HepG2 (cell line): ENCODE measurements around the gene SC5D. TPM values are rescaled to one million over a fixed set of nuclear protein-coding genes. Genes with fewer than 3 reads are reported as not detected.

Experiments used
- ATAC-seq: fragments of 200-7000 bp; cut with Tn5 transposase; 3 replicates; pipeline ENCODE4 v1.9.1; 2020; ENCODE audit warnings: mild to moderate bottlenecking, moderate library complexity
- BruUV-seq: library from RNA; stranded (reverse); fragments of 400-500 nt; replicated peaks from 2 replicates; lab custom pipeline; 2021; lab: Mats Ljungman, UMichigan
- CTCF ChIA-PET: fragments of 300-600 bp; formaldehyde crosslinking; extraction: SDS; loops from one replicate; lab custom pipeline; 2021; ENCODE audit warnings: low total read pairs, inconsistent platforms, low intra/inter-chr PET ratio; lab: Yijun Ruan, JAX
- POLR2A ChIA-PET: fragments of 350-600 bp; sonication (Branson Sonifier 250); formaldehyde crosslinking; loops from one replicate; lab custom pipeline; 2020; ENCODE audit warnings: antibody characterized with exemption, inconsistent platforms; lab: Yijun Ruan, JAX
- DNase-seq: peaks from one replicate; pipeline ENCODE4 v3.0.0-alpha.2; 2015; ENCODE audit warnings: low spot score
- FAIRE-seq: peaks from 3 replicates; lab custom pipeline; 2011; peaks lifted over from hg19 to GRCh38; lab: Jason Lieb, UNC
- H2AFZ ChIP-seq: one replicate; pipeline ENCODE4 v1.6.1; 2011; ENCODE audit warnings: low read length, inconsistent platforms
- H3K27ac ChIP-seq: fragments of 300-600 bp; 3 replicates; pipeline ENCODE4 v1.8.0; 2011; ENCODE audit warnings: mixed run types, mild to moderate bottlenecking, mixed read lengths, low read length, inconsistent platforms; ENCODE audit not compliant: insufficient read depth; ENCODE audit errors: extremely low read length
- H3K27me3 ChIP-seq, 2 experiments: fragments of 200-600 bp in 1 of 2; 2 replicates in 1 of 2; 3 replicates in 1 of 2; pipeline versions ENCODE4 v1.6.0 to v1.8.0; 2011; ENCODE audit warnings: low read length in 2 of 2, mild to moderate bottlenecking in 2 of 2, moderate library complexity in 2 of 2, inconsistent platforms in 1 of 2; ENCODE audit not compliant: insufficient read depth in 2 of 2, control insufficient read depth in 1 of 2
- H3K36me3 ChIP-seq, 2 experiments: fragments of 200-600 bp in 1 of 2; replicated peaks in 1 of 2; 2 replicates in 1 of 2; 3 replicates in 1 of 2; pipeline versions ENCODE4 v1.5.1 to v1.8.0; 2011; ENCODE audit warnings: low read length in 2 of 2, inconsistent platforms in 1 of 2; ENCODE audit not compliant: insufficient read depth in 2 of 2, control insufficient read depth in 1 of 2
- H3K4me1 ChIP-seq: 2 replicates; pipeline ENCODE4 v1.5.1; 2012; ENCODE audit warnings: low read length, inconsistent platforms; ENCODE audit not compliant: insufficient read depth
- H3K4me2 ChIP-seq: 2 replicates; pipeline ENCODE4 v1.6.0; 2011; ENCODE audit warnings: low read depth, low read length, inconsistent platforms
- H3K4me3 ChIP-seq, 3 experiments: fragments of 200-600 bp in 1 of 3; sonication (generic), shearing (Covaris generic) in 1 of 3; replicated peaks in 1 of 3; 2 replicates each; pipeline ENCODE4 v1.5.1; 2011 to 2016; ENCODE audit warnings: low read length in 3 of 3, inconsistent platforms in 2 of 3, low read depth in 2 of 3, mild to moderate bottlenecking in 2 of 3, control low read depth in 1 of 3, mixed read lengths in 1 of 3; ENCODE audit not compliant: insufficient read depth in 1 of 3
- H3K79me2 ChIP-seq: one replicate; pipeline ENCODE4 v1.6.1; 2011; ENCODE audit warnings: low read length, inconsistent platforms; ENCODE audit not compliant: insufficient read depth
- H3K9ac ChIP-seq: 2 replicates; pipeline ENCODE4 v1.6.0; 2011; ENCODE audit warnings: mild to moderate bottlenecking, low read depth, low read length, inconsistent platforms; ENCODE audit not compliant: insufficient read depth
- H3K9me3 ChIP-seq: 2 replicates; pipeline ENCODE4 v1.5.1; 2012; ENCODE audit warnings: mild to moderate bottlenecking, low read length
- H4K20me1 ChIP-seq: 2 replicates; pipeline ENCODE4 v1.6.0; 2011; ENCODE audit warnings: inconsistent platforms, mild to moderate bottlenecking, low read length, moderate library complexity; ENCODE audit not compliant: insufficient read depth
- AHR ChIP-seq: IDR thresholded peaks from 2 replicates; pipeline ENCODE4 v1.6.1; 2018; ENCODE audit warnings: missing genetic modification reagents, missing compliant biosample characterization
- CAMTA2 ChIP-seq: sonication (generic); formaldehyde crosslinking; IDR thresholded peaks from 2 replicates; pipeline ENCODE4 v1.4.0; 2020; ENCODE audit warnings: mild to moderate bottlenecking, missing genetic modification reagents, borderline replicate concordance
- FLYWCH1 ChIP-seq: sonication (generic); formaldehyde crosslinking; IDR thresholded peaks from 2 replicates; pipeline ENCODE4 v1.8.1; 2023; ENCODE audit warnings: mild to moderate bottlenecking, missing genetic modification reagents
- MXI1 ChIP-seq: IDR thresholded peaks from 3 replicates; pipeline ENCODE4 v1.6.1; 2012; ENCODE audit warnings: low read depth, low read length, inconsistent platforms, borderline replicate concordance
- NFE2L1 ChIP-seq: sonication (generic); formaldehyde crosslinking; IDR thresholded peaks from 2 replicates; pipeline ENCODE4 v1.4.0; 2020; ENCODE audit warnings: missing genetic modification reagents, mild to moderate bottlenecking, borderline replicate concordance
- REST ChIP-seq, 2 experiments: IDR thresholded peaks; 2 replicates each; pipeline ENCODE4 v1.6.1; 2011 to 2012; ENCODE audit warnings: low read length in 2 of 2, borderline replicate concordance in 1 of 2, low read depth in 1 of 2, mild to moderate bottlenecking in 1 of 2, moderate library complexity in 1 of 2
- SALL2 ChIP-seq: sonication (generic); formaldehyde crosslinking; IDR thresholded peaks from 2 replicates; pipeline ENCODE4 v1.8.1; 2023; ENCODE audit warnings: mild to moderate bottlenecking, missing genetic modification reagents, inconsistent platforms
- SKI ChIP-seq: fragments of 450-650 bp; IDR thresholded peaks from one replicate; pipeline ENCODE4 v1.6.1; 2018; ENCODE audit warnings: mild to moderate bottlenecking; ENCODE audit not compliant: partially characterized antibody
- SP1 ChIP-seq, 2 experiments: fragments of 450-650 bp in 1 of 2; sonication (generic) in 1 of 2; formaldehyde crosslinking in 1 of 2; IDR thresholded peaks; 2 replicates each; pipeline versions ENCODE4 v1.4.0 to v1.6.1; 2016 to 2020; ENCODE audit warnings: missing genetic modification reagents in 1 of 2
- SYNCRIP ChIP-seq: fragments of 200-400 bp; formaldehyde crosslinking; IDR thresholded peaks from 2 replicates; pipeline ENCODE4 v1.6.1; 2018; ENCODE audit warnings: mild to moderate bottlenecking, low read depth, low read length; ENCODE audit not compliant: insufficient read depth
- ZNF10 ChIP-seq: sonication (generic); formaldehyde crosslinking; IDR thresholded peaks from 2 replicates; pipeline ENCODE4 v1.4.0; 2020; ENCODE audit warnings: mild to moderate bottlenecking, low read depth, missing genetic modification reagents, borderline replicate concordance
- ZNF652 ChIP-seq: IDR thresholded peaks from 2 replicates; pipeline ENCODE4 v1.6.1; 2016; ENCODE audit warnings: low read depth, borderline replicate concordance
- WGBS: methylation state at CpG from one replicate; pipeline ENCODE4 v1.1.6; 2017; ENCODE audit warnings: low lambda C conversion rate; 5-methylcytosine and 5-hydroxymethylcytosine counted together
- in situ Hi-C: cut with HindIII; loops from 2 replicates; pipeline ENCODE4 v1.10.0; 2017; ENCODE audit warnings: low pct_unique_long_range_greater_than_20kb; ENCODE audit not compliant: extremely low pct_ligation_motif_present
- intact Hi-C: fragments of 100-400 bp; cut with micrococcal nuclease; formaldehyde crosslinking; loops from one replicate; pipeline ENCODE4 v1.10.0; 2022; ENCODE audit not compliant: unreplicated experiment
- polyA plus RNA-seq, 8 experiments: library from polyadenylated mRNA; depleted of rRNA in 3 of 8; stranded (reverse) in 7 of 8; unstranded in 1 of 8; fragments of >200 nt; fragmentation: Illumina TruSeq in 4 of 8; extraction: Trizol in 4 of 8; gene quantifications; 2 replicates each; pipeline versions ENCODE4 v1.2.1 to v1.2.3, GENCODE V29; 2011 to 2016; ENCODE audit warnings: low read depth in 4 of 8, missing spikeins in 1 of 8, mixed read lengths in 1 of 8; ENCODE audit not compliant: insufficient read depth in 1 of 8
- total RNA-seq, 5 experiments: library from RNA; depleted of rRNA; stranded (reverse); fragments of >200 nt; fragmentation: Illumina TruSeq; extraction: Trizol; gene quantifications; 2 replicates each; pipeline ENCODE4 v1.2.3, GENCODE V29; 2016; ENCODE audit warnings: low read depth in 1 of 5

The SC5D gene
- total and polyA plus RNA-seq, 2 of the 13 experiments (the other 11 are each of a cell fraction or from before 2014, with no cell fraction given): 84.4 to 155 TPM

- no peaks in the 10 kb centered on the region for H3K9me3 ChIP-seq
- WGBS: 27% methylated on average over 7 of the region's 7 CpGs
- H3K27ac ChIP-seq: no peak overlapping the region
- H2AFZ ChIP-seq: no peak overlapping the region
- H3K4me2 ChIP-seq: no peak overlapping the region
- BruUV-seq: no TSS peak
- no peak overlapping the region for H3K9ac ChIP-seq
- POLR2A ChIA-PET: no interaction called here
- ATAC-seq (no peak), FAIRE-seq (no peak), DNase-seq (no peak)
- H4K20me1 ChIP-seq: no peaks in the 10 kb centered on the region
- intact Hi-C loops (no loop called here), in situ Hi-C loops (no loop called here)
- peaks cover 2 to 12% of the 10 kb centered on the region in 2 experiments; a peak in 3 of 5 replicates for H3K27me3 ChIP-seq
- no peak for TF ChIP-seq SKI
- no peak for TF ChIP-seq CAMTA2 (CRISPR knock-in tag)
- TF ChIP-seq FLYWCH1 (CRISPR knock-in tag): no peak
- no peak for TF ChIP-seq ZNF652 (CRISPR knock-in tag)
- H3K36me3 ChIP-seq: no peaks in the 10 kb centered on the region
- CTCF ChIA-PET: no interaction called here
- H3K4me3 ChIP-seq: no peak overlapping the region
- H3K4me1 ChIP-seq: no peaks in the 10 kb centered on the region
- no peaks in the 10 kb centered on the region for H3K79me2 ChIP-seq
Observed at GRCh38 chr11:121270001-121270678, 22.4 kb upstream of the SC5D start.

- TF ChIP-seq AHR (CRISPR knock-in tag) (no peak), MXI1 (no peak), REST (IDR thresholded peaks at IDR 0.05; ENCODE audit: borderline replicate concordance in 1 of 2, low read depth in 1 of 2, low read length in 2 of 2) (no peak), ZNF10 (CRISPR knock-in tag) (no peak), SALL2 (CRISPR knock-in tag) (no peak), SYNCRIP (no peak), NFE2L1 (CRISPR knock-in tag) (no peak), SP1 (IDR thresholded peaks at IDR 0.05) (no peak), SP1 (CRISPR knock-in tag; IDR thresholded peaks at IDR 0.05) (no peak)
- TF ChIP-seq, all 625 proteins: peak for 0
- Histone ChIP-seq H3K79me2 (no peaks in the 10 kb centered on the region), H3K4me3 (no peak overlapping the region), H3K4me2 (no peak overlapping the region), H3K9me3 (no peaks in the 10 kb centered on the region), H4K20me1 (no peaks in the 10 kb centered on the region), H3K4me1 (no peaks in the 10 kb centered on the region), H2AFZ (no peak overlapping the region), H3K27ac (no peak overlapping the region), H3K36me3 (no peaks in the 10 kb centered on the region), H3K9ac (no peak overlapping the region), H3K27me3 (peaks cover 2 to 9% of the 10 kb centered on the region in 2 experiments; a peak in 3 of 5 replicates)
- POLR2A ChIA-PET: no interaction called here
- BruUV-seq: no TSS peak
- CTCF ChIA-PET: no interaction called here
- in situ Hi-C loops: no loop called here
- DNase-seq (no peak), FAIRE-seq (no peak), ATAC-seq (no peak)
- intact Hi-C loops: no loop called here
- WGBS: 55% methylated on average over 4 of the region's 4 CpGs
Observed at GRCh38 chr11:121274332-121274991, 18.1 kb upstream of the SC5D start.
